Anterior cingulate cortex (tissue), 58 donors: Measurements from ENCODE around the gene PLXNA2.

Source experiments
- DNase-seq, 58 donors: peaks; one replicate each; lab custom pipeline; 2025; lab: John Stamatoyannopoulos, UW

PLXNA2 gene

DNA sequence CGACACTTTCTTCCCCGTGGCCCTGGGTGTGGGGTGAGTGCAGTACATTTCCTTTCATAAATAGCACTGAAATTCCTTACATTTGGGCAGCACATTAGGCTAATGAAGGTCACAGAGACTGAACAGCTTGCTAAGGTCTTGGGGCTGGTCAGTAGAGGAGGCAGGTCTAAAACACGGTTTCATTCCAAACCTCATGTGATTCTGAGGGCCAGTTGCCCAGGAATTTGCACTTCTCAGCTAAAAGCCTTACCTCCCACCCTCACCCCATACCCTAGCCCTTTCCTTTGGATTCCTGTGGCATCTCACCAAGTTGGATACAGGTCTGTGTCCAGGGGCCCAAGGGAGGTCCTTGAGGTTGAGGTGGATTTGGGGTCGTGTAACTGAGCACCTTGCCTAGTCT, 185.4 kb downstream of the PLXNA2 start:
- DNase-seq = no peak

GRCh38 chr1:208058267-208058666, 185.9 kb downstream of the PLXNA2 start:
- no peak for DNase-seq

- DNase-seq = no peak
Measured at GRCh38 chr1:208057056-208057455, 187.1 kb downstream of the PLXNA2 start.

GRCh38 chr1:208055535-208055934, 188.6 kb downstream of the PLXNA2 start:
- DNase-seq = no peak

- no peak for DNase-seq
Measured at GRCh38 chr1:208054911-208055379, 189.2 kb downstream of the PLXNA2 start.

GRCh38 chr1:208054485-208054884, 189.7 kb downstream of the PLXNA2 start:
- DNase-seq = no peak

DNA sequence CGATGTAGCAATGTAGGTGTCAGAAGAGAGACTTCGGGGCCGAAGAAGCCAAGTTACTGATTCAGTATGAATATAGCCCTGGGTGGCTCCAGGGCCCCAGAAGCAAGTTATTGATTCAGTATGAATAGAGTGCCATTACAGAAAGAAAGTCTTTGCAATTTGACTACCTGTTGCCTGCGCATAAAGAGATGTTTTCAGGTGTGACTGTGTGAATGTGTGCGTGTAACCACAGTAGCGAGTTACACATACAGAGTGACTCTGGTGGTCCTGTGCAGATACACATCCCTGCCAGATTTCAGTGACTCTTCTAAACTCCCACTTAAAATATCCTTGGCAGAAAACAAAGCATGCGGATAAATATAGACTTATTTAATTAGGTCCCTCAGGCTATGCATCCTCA, 190.5 kb downstream of the PLXNA2 start:
- DNase-seq = no peak

GRCh38 chr1:208052926-208053407, 191.2 kb downstream of the PLXNA2 start:
- DNase-seq = no peak

GRCh38 chr1:208052135-208052534, 192.0 kb downstream of the PLXNA2 start:
- no peak for DNase-seq

DNA sequence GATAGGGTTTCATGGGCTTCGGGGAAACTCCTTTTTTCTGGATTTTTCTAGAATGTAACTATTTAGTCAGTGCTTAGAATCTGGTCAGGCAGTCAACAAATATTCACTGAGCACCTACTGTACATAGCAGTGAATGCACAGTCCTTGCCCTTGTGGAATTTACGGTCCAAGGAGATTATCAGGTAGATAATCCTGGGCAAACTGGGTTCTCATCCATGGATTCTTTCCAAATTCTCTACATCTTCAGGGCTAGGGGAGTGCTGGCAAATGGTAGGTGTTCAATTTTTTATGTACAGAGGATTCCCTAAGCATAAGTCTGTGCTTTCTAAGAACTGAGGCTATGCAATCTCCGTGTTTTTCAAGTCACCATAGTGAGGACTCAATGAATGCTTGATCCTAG, 192.5 kb downstream of the PLXNA2 start:
- DNase-seq = no peak

GRCh38 chr1:208048904-208049303, 195.3 kb downstream of the PLXNA2 start:
- no peak for DNase-seq

- DNase-seq = peak in 2 of 58 donors; percentile 5 to 26
Measured at GRCh38 chr1:208047975-208048374, 196.2 kb downstream of the PLXNA2 start.

GRCh38 chr1:208047476-208047934, 196.7 kb downstream of the PLXNA2 start:
- DNase-seq = peak in 41 of 58 donors; percentile 14 to 80 (median 45)

- DNase-seq = no peak
Measured at GRCh38 chr1:208045463-208046260, 198.5 kb downstream of the PLXNA2 start.

- peak in 1 of 58 donors; percentile 13 for DNase-seq
Measured at GRCh38 chr1:208044589-208045462, 199.4 kb downstream of the PLXNA2 start.

- DNase-seq = peak in 24 of 58 donors; percentile 12 to 82 (median 36)
Measured at GRCh38 chr1:208043691-208044181, 200.4 kb downstream of the PLXNA2 start.

- DNase-seq = no peak
Measured at GRCh38 chr1:208042868-208043267, 201.3 kb downstream of the PLXNA2 start.

DNA sequence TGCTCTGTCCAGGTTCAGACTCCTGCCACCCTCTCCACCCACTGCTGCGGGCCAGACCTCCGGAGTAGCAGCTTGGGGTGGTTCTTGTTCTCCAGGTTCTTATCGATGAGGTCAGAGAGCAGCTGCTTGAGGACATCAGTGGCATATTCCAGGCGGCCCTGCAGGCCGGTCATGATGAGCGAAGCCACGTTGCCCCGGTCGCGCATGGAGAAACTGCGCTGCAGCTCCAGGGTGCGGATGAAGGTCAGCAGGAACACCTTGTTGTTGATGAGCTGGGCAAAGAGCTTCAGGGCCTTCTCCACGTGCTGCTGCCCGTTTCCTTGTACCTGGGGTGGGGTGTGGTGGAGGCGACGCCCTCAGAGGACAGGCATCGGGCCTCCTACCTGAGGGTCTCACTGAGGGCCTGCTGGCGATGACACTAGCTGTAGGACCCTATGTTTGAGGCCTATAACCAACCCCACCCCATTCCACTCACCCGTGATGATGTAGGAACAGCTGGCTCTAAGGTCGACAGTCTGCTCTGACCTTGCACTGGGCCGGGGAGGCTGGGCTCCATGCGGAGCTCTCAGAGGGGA, 202.1 kb downstream of the PLXNA2 start:
- no peak for DNase-seq

DNA sequence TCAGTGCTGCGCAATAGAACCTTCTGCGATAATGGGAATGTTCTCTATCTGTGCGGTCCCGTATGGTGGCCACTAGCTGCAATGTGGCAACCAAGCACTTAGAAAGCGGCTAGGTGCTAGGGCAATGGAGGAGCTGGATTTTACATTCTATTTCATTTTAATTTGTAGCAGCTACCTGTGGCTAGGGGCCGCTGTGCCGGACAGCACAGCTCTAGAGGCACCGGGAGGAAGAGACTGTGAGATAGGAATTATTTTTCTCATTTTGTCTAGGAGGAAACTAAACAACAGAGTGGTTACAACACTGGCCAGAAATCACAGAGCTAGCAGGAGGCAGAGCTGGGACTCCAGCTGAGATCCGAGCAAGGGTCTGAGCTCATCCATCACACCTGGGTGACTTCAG, 202.7 kb downstream of the PLXNA2 start:
- no peak for DNase-seq

GRCh38 chr1:208040821-208041297, 203.3 kb downstream of the PLXNA2 start:
- no peak for DNase-seq
